CD14-positive monocyte (primary cell): ENCODE results near the gene TMEM250. TPM values are rescaled to one million over a fixed set of nuclear protein-coding genes. Genes with fewer than 3 reads are reported as not detected.
A peak's percentile ranks its signal among the peaks of the same experiment; 100 is the strongest.

Experiments used
- DNase-seq, 3 donors: peaks; one replicate each; pipeline ENCODE4 v3.0.0-alpha.2; 2011 to 2022
- H2AFZ ChIP-seq: 2 replicates; pipeline ENCODE4 v1.6.0; 2012; ENCODE audit warnings: mild to moderate bottlenecking, low read depth, low read length, inconsistent platforms; ENCODE audit not compliant: insufficient read depth, poor library complexity, severe bottlenecking
- H3K27ac ChIP-seq, 2 donors: 1 replicate in 1 of 2; 2 replicates in 1 of 2; pipeline ENCODE4 v1.5.1; 2012 to 2013; ENCODE audit warnings: low read length in 2 of 2, control low read depth in 1 of 2, inconsistent platforms in 1 of 2, low read depth in 1 of 2, mild to moderate bottlenecking in 1 of 2
- H3K27me3 ChIP-seq, 2 donors: one replicate each; pipeline versions ENCODE4 v1.6.0 to v1.6.1; 2011 to 2013; ENCODE audit warnings: low read length in 2 of 2; ENCODE audit not compliant: control insufficient read depth in 2 of 2, insufficient read depth in 2 of 2
- H3K36me3 ChIP-seq, 2 donors: replicated peaks in 1 of 2; 1 replicate in 1 of 2; 2 replicates in 1 of 2; pipeline versions ENCODE4 v1.5.1 to v1.6.1; 2012 to 2013; ENCODE audit warnings: low read length in 2 of 2, control low read depth in 1 of 2, inconsistent platforms in 1 of 2, mild to moderate bottlenecking in 1 of 2; ENCODE audit not compliant: insufficient read depth in 2 of 2, control insufficient read depth in 1 of 2
- H3K4me1 ChIP-seq, 2 donors: 1 replicate in 1 of 2; 2 replicates in 1 of 2; pipeline versions ENCODE4 v1.5.1 to v1.6.1; 2012 to 2013; ENCODE audit warnings: low read length in 2 of 2, control low read depth in 1 of 2, inconsistent platforms in 1 of 2, mild to moderate bottlenecking in 1 of 2, moderate library complexity in 1 of 2; ENCODE audit not compliant: insufficient read depth in 2 of 2, control insufficient read depth in 1 of 2
- H3K4me2 ChIP-seq: replicated peaks from 2 replicates; pipeline ENCODE3; 2012; ENCODE audit warnings: low read length, moderate library complexity, mild to moderate bottlenecking; ENCODE audit not compliant: poor library complexity, severe bottlenecking; ENCODE audit errors: extremely low read depth
- H3K4me3 ChIP-seq, 3 experiments: fragments of 200-600 bp in 1 of 3; sonication (generic) in 1 of 3; replicated peaks in 1 of 3; 1 replicate in 2 of 3; 2 replicates in 1 of 3; pipeline ENCODE4 v1.5.1; 2011 to 2013; ENCODE audit warnings: low read length in 3 of 3, mild to moderate bottlenecking in 3 of 3, control low read depth in 2 of 3, low read depth in 2 of 3, inconsistent platforms in 1 of 3, moderate library complexity in 1 of 3
- H3K79me2 ChIP-seq: 2 replicates; pipeline ENCODE4 v1.6.0; 2012; ENCODE audit warnings: mild to moderate bottlenecking, control low read depth, inconsistent platforms, low read length, moderate library complexity; ENCODE audit not compliant: insufficient read depth
- H3K9ac ChIP-seq: 2 replicates; pipeline ENCODE4 v1.6.0; 2017; ENCODE audit warnings: low read length, mild to moderate bottlenecking; ENCODE audit not compliant: insufficient read depth, poor library complexity, severe bottlenecking
- H3K9me3 ChIP-seq, 2 donors: replicated peaks in 1 of 2; 1 replicate in 1 of 2; 2 replicates in 1 of 2; pipeline versions ENCODE4 v1.5.1 to v1.6.1; 2012 to 2013; ENCODE audit warnings: low read length in 2 of 2, control low read depth in 1 of 2; ENCODE audit not compliant: control insufficient read depth in 1 of 2, insufficient read depth in 1 of 2
- H4K20me1 ChIP-seq: 2 replicates; pipeline ENCODE4 v1.6.0; 2012; ENCODE audit warnings: mild to moderate bottlenecking, low read length, control low read depth, moderate library complexity; ENCODE audit not compliant: insufficient read depth
- H3K27ac Mint-ChIP-seq, 7 donors: one replicate each; pipeline ENCODE4 v1.8.0; 2020; ENCODE audit warnings: mild to moderate bottlenecking in 7 of 7, mixed read lengths in 7 of 7, moderate library complexity in 6 of 7, inconsistent platforms in 2 of 7
- H3K27me3 Mint-ChIP-seq, 3 donors: one replicate each; pipeline ENCODE4 v1.8.0; 2021 to 2022; ENCODE audit warnings: low read depth in 3 of 3, mild to moderate bottlenecking in 3 of 3, mixed read lengths in 3 of 3, moderate library complexity in 3 of 3, inconsistent platforms in 1 of 3
- H3K36me3 Mint-ChIP-seq, 2 donors: one replicate each; pipeline ENCODE4 v1.8.0; 2020; ENCODE audit warnings: mixed read lengths in 2 of 2, inconsistent platforms in 1 of 2, mild to moderate bottlenecking in 1 of 2
- H3K4me1 Mint-ChIP-seq: one replicate; pipeline ENCODE4 v1.8.0; 2020; ENCODE audit warnings: mild to moderate bottlenecking, mixed read lengths
- H3K4me3 Mint-ChIP-seq, 2 donors: one replicate each; pipeline ENCODE4 v1.8.0; 2020; ENCODE audit warnings: mild to moderate bottlenecking in 2 of 2, mixed read lengths in 2 of 2, moderate library complexity in 1 of 2
- H3K9me3 Mint-ChIP-seq, 7 donors: one replicate each; pipeline ENCODE4 v1.8.0; 2020 to 2022; ENCODE audit warnings: mixed read lengths in 7 of 7, mild to moderate bottlenecking in 6 of 7, moderate library complexity in 6 of 7, inconsistent platforms in 2 of 7
- WGBS: methylation state at CpG from one replicate; pipeline ENCODE4 v1.1.5; 2013; ENCODE audit warnings: missing lambda C conversion rate; ENCODE audit not compliant: insufficient coverage; 5-methylcytosine and 5-hydroxymethylcytosine counted together
- intact Hi-C, 2 donors: fragments of 100-400 bp; cut with micrococcal nuclease; formaldehyde crosslinking; loops; one replicate each; pipeline versions ENCODE4 v1.15.0 to v1.15.1; 2023
- polyA plus RNA-seq, 3 donors: library from polyadenylated mRNA; depleted of rRNA in 1 of 3; unstranded in 2 of 3; stranded (reverse) in 1 of 3; fragments of 300-500 nt in 2 of 3; fragments of >200 nt in 1 of 3; fragmentation: Illumina TruSeq in 2 of 3; gene quantifications; 1 replicate in 2 of 3; 2 replicates in 1 of 3; pipeline ENCODE4 v1.2.3, GENCODE V29; 2012 to 2021
- TF ChIP-seq, protein P1 (sequence below): fragments of 200-600 bp; IDR thresholded peaks from one replicate; pipeline ENCODE4 v1.8.0; 2022; ENCODE audit warnings: antibody characterized with exemption, mild to moderate bottlenecking

TMEM250 gene
- polyA plus RNA-seq, 3 donors: 11.0 to 38.0 (median 30.9) TPM

DNA sequence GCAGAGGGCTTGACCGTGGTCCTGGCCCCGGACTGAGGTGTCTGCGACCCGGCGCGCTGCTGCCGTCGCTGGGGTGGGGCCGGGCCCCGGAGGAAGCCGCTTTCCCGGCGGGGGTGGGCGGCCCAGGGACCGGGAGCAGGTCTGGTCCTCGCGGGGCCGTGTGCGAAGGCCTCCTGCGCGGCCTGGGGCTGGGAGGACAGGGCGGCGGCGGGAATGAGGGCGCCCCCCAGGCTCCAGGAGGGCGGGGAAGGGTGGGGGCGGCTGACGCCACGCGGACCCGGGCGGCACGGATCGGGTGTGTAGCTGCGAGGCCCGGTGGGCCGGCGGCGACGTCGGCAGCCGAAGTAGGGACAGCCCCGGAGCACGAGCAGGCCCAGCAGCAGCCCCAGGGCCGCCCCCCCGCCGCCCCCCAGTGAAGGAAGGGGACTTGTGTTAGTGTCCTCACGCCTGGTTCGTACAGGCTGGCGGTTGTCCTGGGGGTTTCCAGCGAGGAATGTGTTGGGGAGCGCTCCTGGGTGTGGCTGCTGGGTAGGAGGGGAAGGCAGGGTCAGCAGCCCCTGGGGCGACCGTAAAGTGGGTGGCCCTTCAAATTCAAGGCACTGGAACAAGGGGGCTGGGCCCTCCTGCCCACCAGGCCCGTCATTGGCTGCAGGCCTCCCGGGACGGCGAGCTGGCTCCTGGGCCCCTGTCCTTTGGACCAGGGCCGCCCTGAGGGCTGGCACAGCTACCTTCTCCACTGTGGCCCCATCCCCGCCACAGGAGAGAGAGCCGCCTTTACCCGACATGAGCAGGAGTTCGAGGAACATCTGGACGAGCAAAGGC is 597 bp upstream of the TMEM250 start:
- Histone ChIP-seq H3K79me2 (peaks cover 37% of the 10 kb centered on the region), H2AFZ (peak overlapping the region; percentile 78), H3K4me3 (peak overlapping the region; percentile 33 to 86 (median 79)), H3K36me3 (peaks cover 19 to 27% of the 10 kb centered on the region in 2 donors), H3K9me3 (no peaks in the 10 kb centered on the region), H3K4me1 (peaks cover 23 to 46% of the 10 kb centered on the region in 2 donors), H4K20me1 (peaks cover 37% of the 10 kb centered on the region), H3K4me2 (peak overlapping the region; percentile 91), H3K27me3 (peaks cover 0 to 3% of the 10 kb centered on the region in 2 donors), H3K27ac (peak overlapping the region in 1 of 2 donors; percentile 84), H3K9ac (peak overlapping the region; percentile 83)
- DNase-seq: peak in 2 of 3 donors; percentile 18 to 59
- peak overlapping the region; percentile 67 to 70 for H3K4me3 Mint-ChIP-seq
- peak overlapping the region in 5 of 7 donors; percentile 19 to 86 (median 77) for H3K27ac Mint-ChIP-seq
- peaks cover 0 to 6% (median 0%) of the 10 kb centered on the region in 7 donors for H3K9me3 Mint-ChIP-seq
- intact Hi-C loops: loop anchor here in 1 of 2 donors (5.0 kb wide), 1 partner anchor 42 kb away; no protein-coding TSS in a partner anchor
- WGBS: under 1% methylated on average over 53 of the region's 64 CpGs
- TF ChIP-seq, protein P1, sequence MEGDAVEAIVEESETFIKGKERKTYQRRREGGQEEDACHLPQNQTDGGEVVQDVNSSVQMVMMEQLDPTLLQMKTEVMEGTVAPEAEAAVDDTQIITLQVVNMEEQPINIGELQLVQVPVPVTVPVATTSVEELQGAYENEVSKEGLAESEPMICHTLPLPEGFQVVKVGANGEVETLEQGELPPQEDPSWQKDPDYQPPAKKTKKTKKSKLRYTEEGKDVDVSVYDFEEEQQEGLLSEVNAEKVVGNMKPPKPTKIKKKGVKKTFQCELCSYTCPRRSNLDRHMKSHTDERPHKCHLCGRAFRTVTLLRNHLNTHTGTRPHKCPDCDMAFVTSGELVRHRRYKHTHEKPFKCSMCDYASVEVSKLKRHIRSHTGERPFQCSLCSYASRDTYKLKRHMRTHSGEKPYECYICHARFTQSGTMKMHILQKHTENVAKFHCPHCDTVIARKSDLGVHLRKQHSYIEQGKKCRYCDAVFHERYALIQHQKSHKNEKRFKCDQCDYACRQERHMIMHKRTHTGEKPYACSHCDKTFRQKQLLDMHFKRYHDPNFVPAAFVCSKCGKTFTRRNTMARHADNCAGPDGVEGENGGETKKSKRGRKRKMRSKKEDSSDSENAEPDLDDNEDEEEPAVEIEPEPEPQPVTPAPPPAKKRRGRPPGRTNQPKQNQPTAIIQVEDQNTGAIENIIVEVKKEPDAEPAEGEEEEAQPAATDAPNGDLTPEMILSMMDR: no peak
- peaks cover 18% of the 10 kb centered on the region for H3K4me1 Mint-ChIP-seq
- peaks cover 14 to 23% of the 10 kb centered on the region in 2 donors for H3K36me3 Mint-ChIP-seq
- H3K27me3 Mint-ChIP-seq: peaks cover 0 to 4% (median 0%) of the 10 kb centered on the region in 3 donors

GRCh38 chr9:136117916-136118319 is 757 bp downstream of the TMEM250 start:
- Mint-ChIP-seq H3K4me1 (peaks cover 29% of the 10 kb centered on the region), H3K36me3 (peaks cover 14 to 35% of the 10 kb centered on the region in 2 donors), H3K27ac (peak overlapping the region in 6 of 7 donors; percentile 55 to 81 (median 61)), H3K4me3 (peak overlapping the region; percentile 70 to 77), H3K27me3 (peaks cover 0 to 6% (median 0%) of the 10 kb centered on the region in 3 donors), H3K9me3 (peaks cover 0 to 6% (median 0%) of the 10 kb centered on the region in 7 donors)
- DNase-seq: no peak
- Histone ChIP-seq H2AFZ (peak overlapping the region; percentile 69), H3K27me3 (no peaks in the 10 kb centered on the region), H3K27ac (peak overlapping the region; percentile 22 to 84), H3K9me3 (no peaks in the 10 kb centered on the region), H3K36me3 (peaks cover 21 to 33% of the 10 kb centered on the region in 2 donors), H3K9ac (peak overlapping the region; percentile 83), H3K79me2 (peaks cover 37% of the 10 kb centered on the region), H3K4me2 (peak overlapping the region; percentile 91), H3K4me1 (peaks cover 23 to 48% of the 10 kb centered on the region in 2 donors), H4K20me1 (peaks cover 42% of the 10 kb centered on the region), H3K4me3 (peak overlapping the region; percentile 48 to 86 (median 79))
- intact Hi-C loops: loop anchor here in 1 of 2 donors (5.0 kb wide), 1 partner anchor 41 kb away; no protein-coding TSS in a partner anchor
- TF ChIP-seq, protein P1: no peak
- 0% methylated on average over 36 of the region's 36 CpGs for WGBS
